HG02884 (cell line): Measurements from ENCODE around the gene PTGDR.

Experiments used
- ATAC-seq: cut with Tn5 transposase; IDR thresholded peaks from one replicate; pipeline ENCODE4 v1.9.1; 2021; ENCODE audit warnings: mild to moderate bottlenecking, moderate library complexity; ENCODE audit not compliant: unreplicated experiment

The PTGDR gene

GRCh38 chr14:52307905-52308304, 40.4 kb downstream of the PTGDR start:
- no peak for ATAC-seq

GRCh38 chr14:52310541-52310940, 43.0 kb downstream of the PTGDR start:
- no peak for ATAC-seq

- ATAC-seq = no peak
Observed at GRCh38 chr14:52312931-52313355, 45.4 kb downstream of the PTGDR start.

GRCh38 chr14:52313462-52313861, 46.0 kb downstream of the PTGDR start:
- ATAC-seq = no peak

- ATAC-seq = no peak
Observed at GRCh38 chr14:52313903-52314594, 46.6 kb downstream of the PTGDR start, which contains the start of gene PTGER2. PTGER2 (plus strand) TSS chr14:52314312; CDS start chr14:52314549, 237 bp downstream.

GRCh38 chr14:52314595-52315354, 47.3 kb downstream of the PTGDR start:
- ATAC-seq = no peak

- no peak for ATAC-seq
Observed at GRCh38 chr14:52315355-52315718, 47.8 kb downstream of the PTGDR start.

GRCh38 chr14:52318062-52318461, 50.6 kb downstream of the PTGDR start:
- no peak for ATAC-seq

GRCh38 chr14:52318826-52319645, 51.5 kb downstream of the PTGDR start:
- no peak for ATAC-seq

- no peak for ATAC-seq
Observed at GRCh38 chr14:52319919-52320318, 52.4 kb downstream of the PTGDR start.

- peak; percentile 94 for ATAC-seq
Observed at GRCh38 chr14:52325126-52325525, 57.6 kb downstream of the PTGDR start.

GRCh38 chr14:52325630-52326029, 58.1 kb downstream of the PTGDR start:
- no peak for ATAC-seq
